Measurements from ENCODE around the gene H2AZ2.
A peak's percentile ranks its signal among the peaks of the same experiment; 100 is the strongest.
"Not testable (repeated sequence)": the region's sequence is repeated elsewhere in the genome, so short reads cannot be mapped to it uniquely, and the experiment has no call there.

The H2AZ2 gene

GRCh38 chr7:44847920-44848634 is at the start of gene H2AZ2:
Gene H2AZ2 (minus strand): TSS chr7:44848087. CDS start chr7:44847971, 116 bp downstream.
- peak; percentile 100 for DNase-seq

GRCh38 chr7:44897309-44897708 is 49.4 kb upstream of the H2AZ2 start:
- DNase-seq: no peak

DNA sequence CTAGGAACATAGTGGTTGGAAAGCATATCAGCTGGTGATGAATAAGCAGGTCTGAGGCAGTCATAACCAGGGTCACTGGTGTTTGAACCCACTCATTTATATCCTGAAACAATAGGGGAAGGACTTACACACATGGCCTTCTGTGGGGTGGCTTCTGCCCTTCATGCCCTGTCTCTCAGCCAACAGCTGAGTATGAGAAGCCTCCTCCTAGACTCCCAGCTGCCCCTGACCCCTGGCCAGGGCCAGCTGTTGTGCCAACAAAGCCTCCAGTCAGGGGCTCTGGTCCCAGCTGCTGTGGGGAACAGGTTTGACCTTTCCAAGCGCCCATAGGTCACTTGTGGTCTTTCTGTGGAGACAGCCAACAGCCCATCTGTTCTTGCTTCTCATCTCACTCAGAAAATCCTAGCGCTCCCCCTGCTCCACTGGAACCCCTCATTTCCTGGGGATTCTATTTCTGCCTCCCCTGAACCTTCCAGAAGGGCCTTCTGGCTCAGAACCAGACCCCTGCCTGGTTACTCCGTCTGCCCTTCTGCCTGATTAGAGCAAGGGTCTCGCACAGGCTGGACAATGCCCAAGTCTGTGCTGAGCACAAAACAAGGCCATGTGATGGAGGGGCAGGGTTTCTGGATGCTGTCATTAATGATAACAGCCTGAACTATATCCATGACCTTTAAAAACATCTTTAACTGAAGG is 47.1 kb upstream of the H2AZ2 start:
- DNase-seq: no peak

DNA sequence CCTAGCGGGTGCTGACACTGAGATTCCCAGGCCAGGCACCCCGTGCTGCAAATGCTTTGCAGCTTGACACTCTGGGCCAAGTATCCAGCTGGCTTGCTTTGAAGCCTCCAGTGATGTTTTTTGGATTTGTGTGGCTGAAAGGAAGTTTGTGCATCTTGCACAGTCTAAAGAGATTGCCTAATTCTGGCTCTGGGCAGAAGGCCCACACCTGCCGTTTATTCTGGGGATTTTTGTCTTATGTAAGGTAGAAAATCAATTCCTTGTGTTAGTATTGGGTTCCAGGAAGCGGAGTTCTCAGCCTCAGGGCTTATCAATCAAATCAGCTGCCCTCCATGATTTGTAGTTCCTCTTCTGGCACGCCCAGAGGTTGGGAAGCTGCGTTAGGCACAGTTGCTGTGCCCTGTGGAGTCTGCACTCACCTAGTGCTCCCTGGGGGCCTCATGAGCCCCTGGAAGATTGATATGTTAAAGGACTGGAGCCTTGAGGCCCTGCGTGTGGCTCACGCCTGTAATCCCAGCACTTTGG is 45.9 kb upstream of the H2AZ2 start:
- no peak for DNase-seq

DNA sequence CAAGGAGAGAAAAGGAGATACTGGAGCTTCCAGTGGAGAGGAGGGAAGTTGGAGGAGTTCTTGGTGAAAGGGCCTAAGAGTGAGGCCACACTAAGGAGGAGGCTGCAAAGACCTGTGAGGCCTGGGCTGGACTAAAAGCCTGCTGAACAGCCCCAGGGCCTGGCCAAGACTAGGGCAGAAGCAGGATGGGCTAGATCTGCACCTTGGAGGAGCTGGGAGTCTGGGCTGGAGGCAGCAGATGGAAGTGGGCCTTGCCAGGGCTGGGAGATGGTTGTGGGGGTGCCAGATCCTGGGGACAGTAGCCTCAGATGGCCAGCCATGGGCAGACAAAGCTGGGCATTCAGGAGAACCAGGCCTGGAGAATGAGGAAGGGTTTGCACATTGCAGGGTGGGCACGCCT is 43.9 kb upstream of the H2AZ2 start:
- DNase-seq: no peak

GRCh38 chr7:44891372-44891771 is 43.5 kb upstream of the H2AZ2 start:
- peak; percentile 41 for DNase-seq

GRCh38 chr7:44889086-44889781 is 41.3 kb upstream of the H2AZ2 start:
- no peak for DNase-seq

- DNase-seq: no peak
Measured at GRCh38 chr7:44887293-44887692, 39.4 kb upstream of the H2AZ2 start.

DNA sequence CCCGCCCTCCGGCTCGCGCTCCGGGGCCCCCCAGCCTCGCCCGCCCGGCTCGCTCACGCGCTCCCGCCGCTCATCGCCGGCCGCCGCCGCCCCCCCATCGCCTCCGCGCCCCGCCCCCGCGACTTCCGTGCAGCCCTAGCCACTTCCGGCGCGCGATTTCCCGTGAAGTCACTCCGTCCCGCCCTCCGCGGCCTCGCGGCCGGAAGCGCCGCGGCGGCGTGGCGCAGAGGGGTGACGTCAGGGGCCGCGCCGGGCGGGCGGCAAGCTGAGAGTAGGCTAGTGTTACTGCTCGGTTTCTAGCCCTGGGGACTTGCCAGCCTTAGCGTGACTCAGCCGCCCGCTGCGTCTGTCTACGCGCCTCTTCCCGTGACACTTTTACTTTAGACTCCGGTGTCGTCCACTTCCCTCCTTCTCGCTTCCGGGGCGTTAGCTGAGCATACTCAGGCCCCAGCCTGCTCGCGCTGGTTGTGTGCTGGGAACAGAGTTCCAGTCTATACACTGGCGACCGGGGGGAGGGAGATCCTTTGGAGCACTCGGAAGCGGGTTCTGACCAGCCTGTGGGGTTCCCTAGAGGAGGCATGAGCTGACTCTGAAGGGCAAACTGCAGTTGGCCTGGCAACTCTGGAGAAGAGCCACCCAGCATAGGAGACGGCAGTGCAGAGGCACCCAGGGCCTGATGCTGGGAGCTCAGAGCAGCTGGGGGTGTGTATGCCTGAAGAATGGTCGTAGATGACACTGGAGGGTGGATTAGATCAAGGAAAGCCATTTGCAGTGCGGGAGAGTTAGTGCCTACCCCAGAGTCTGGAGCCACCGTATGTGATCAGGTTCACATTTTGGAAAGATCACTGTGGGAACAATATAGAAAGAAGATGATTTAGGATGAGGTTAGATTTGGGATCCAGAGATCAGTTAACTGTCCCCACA is 37.8 kb upstream of the H2AZ2 start, which contains the start of gene PURB:
PURB (minus strand) TSS at position 137 of the 924 bp plus-strand sequence. CDS start 182 bp downstream, outside the sequence.
- DNase-seq: peak; percentile 96

DNA sequence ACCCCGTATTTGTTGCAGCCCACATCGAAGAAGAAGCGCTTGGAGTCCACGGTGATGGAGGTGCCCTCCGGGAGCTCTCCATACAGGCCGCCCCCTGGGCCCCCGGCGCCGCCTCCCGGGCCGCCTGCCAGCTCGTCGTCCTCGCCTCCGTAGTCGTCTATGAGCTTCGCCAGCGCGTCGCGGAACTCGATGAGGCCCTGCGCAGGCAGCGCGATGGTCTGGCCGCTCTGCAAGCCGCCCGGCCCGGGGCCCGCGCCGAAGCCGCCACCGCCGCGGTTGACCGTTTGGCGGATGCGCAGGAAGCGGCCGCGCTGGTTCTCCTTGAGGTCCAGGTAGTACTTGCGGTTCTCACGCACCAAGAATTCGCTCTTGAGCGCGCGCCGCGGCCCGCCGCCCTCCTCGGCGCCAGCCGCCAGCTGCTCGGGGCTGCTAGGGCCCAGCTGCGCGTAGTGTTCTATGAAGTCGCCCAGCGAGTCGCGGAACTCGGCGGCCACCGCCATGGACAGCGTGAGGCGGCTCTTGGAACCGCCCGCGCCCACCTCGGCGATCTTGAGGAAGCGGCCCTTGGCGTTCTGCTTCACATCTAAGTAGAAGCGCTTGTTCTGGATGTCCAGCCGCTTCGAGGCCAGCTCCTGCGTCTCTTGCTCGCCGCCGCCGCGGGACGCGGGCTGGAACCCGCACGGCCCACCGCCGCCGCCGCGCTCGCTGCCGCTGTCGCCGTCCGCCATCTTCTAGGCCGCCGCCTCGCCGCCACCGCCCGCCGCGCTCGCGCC is 36.9 kb upstream of the H2AZ2 start:
- peak; percentile 55 for DNase-seq

- no peak for DNase-seq
Measured at GRCh38 chr7:44883961-44884620, 36.2 kb upstream of the H2AZ2 start.

DNA sequence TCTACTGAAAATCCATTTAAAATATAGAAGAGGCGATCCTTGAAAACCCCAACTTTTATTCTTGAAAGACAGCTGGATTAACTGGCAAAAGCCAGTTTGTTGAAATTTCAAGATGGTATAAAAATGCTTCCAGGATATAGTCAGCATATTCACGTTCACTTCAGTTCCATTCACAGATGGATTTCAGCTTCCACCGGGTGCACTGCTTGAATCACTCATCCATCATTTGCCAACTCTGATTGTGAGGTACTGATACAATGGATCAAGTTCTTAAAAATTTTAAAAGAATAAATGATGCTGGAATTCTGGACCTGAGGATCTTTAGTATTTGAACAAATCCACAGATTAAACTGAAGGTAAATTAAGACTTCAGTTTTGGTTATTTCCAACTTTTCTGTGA is 35.0 kb upstream of the H2AZ2 start:
- no peak for DNase-seq

GRCh38 chr7:44881610-44882009 is 33.7 kb upstream of the H2AZ2 start:
- DNase-seq: no peak

- DNase-seq: no peak
Measured at GRCh38 chr7:44881066-44881600, 33.2 kb upstream of the H2AZ2 start.

GRCh38 chr7:44880317-44881018 is 32.6 kb upstream of the H2AZ2 start:
- no peak for DNase-seq

GRCh38 chr7:44876393-44876792 is 28.5 kb upstream of the H2AZ2 start:
- no peak for DNase-seq

DNA sequence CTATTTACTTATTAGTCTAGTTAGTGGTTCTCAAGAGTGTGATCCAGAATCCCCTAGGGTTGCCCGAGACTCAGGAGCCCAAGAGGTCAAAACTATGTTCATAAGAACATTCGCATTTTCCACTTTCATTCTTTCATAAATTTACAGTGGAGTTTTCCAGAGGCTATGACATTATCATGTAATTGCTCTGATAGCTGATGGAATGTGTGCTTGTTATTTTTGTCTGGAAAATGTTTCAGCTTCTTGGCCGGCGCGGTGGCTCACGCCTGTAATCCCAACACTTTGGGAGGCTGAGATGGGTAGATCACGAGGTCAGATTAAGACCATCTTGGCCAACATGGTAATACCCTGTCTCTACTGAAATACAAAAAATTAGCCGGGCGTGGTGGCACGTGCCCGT is 27.4 kb upstream of the H2AZ2 start:
- no peak for DNase-seq

DNA sequence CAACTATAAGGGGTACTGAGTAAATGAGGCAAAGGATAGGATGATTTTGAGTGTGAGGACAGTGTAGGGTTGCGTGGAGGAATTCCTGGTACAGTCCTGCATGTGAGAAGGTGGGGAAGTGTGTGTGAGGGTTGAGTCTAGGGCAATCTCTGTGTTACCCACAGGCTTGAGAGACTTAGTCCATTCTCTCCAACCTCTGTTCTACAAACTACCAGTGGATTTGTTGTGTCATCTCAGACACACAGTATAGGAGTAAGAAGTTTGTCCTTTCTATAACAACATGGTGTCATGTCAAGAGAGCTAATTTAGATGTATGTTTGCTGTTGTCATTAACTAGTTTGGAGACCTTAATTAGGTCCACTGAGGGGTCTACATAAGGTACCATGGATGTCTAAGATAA is 24.9 kb upstream of the H2AZ2 start:
- DNase-seq: no peak

DNA sequence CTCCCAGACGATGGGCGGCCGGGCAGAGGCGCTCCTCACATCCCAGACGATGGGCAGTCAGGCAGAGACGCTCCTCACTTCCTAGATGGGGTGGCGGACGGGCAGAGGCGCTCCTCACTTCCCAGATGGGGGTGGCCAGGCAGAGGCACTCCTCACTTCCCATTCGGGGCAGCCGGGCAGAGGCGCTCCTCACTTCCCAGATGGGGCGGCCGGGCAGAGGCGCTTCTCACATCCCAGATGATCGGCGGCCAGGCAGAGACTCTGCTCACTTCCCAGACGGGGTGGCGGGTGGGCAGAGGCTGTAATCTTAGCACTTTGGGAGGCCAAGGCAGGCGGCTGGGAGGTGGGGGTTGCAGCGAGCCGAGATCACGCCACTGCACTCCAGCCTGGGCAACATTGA is 24.0 kb upstream of the H2AZ2 start:
- not testable (repeated sequence) for DNase-seq

DNA sequence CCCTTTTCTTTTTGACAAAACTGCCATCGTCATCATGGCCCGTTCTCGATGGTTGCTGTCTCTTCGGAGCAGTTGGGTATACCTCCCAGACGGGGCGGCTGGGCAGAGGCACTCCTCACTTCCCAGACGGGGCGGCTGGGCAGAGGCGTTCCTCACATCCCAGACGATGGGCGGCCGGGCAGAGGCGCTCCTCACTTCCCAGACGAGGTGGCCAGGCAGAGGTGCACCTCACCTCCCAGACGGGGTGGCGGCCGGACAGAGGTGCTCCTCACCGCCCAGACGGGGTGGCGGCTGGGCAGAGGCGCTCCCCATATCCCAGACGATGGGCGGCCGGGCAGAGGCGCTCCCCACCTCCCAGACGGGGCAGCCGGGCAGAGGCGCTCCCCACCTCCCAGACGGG is 22.9 kb upstream of the H2AZ2 start:
- not testable (repeated sequence) for DNase-seq
